Naive thymus-derived CD4-positive, alpha-beta T cell (primary cell): ENCODE data around the gene NTN5. TPM values are rescaled to one million over a fixed set of nuclear protein-coding genes. Genes with fewer than 3 reads are reported as not detected.

Source experiments
- ATAC-seq: fragments of 150-1000 bp; cut with Tn5 transposase; 2 replicates; pipeline ENCODE4 v1.10.0; 2021; ENCODE audit warnings: mild to moderate bottlenecking, moderate library complexity
- CTCF ChIA-PET: fragments of 350-600 bp; sonication (Branson Sonifier 250); formaldehyde crosslinking; loops from one replicate; lab custom pipeline; 2021; ENCODE audit warnings: antibody characterized with exemption; lab: Charles Lee
- POLR2A ChIA-PET: fragments of 350-600 bp; sonication (Branson Sonifier 250); formaldehyde crosslinking; loops from one replicate; lab custom pipeline; 2021; ENCODE audit warnings: antibody characterized with exemption, inconsistent platforms; lab: Charles Lee
- DNase-seq, 9 donors: peaks; one replicate each; pipeline versions ENCODE4 v3.0.0 to v3.0.0-alpha.2; 2020 to 2022; ENCODE audit warnings: mixed read lengths in 1 of 9
- H3K27ac ChIP-seq: one replicate; pipeline ENCODE4 v1.7.0; 2013; ENCODE audit warnings: mild to moderate bottlenecking, low read depth, low read length, moderate library complexity
- H3K27me3 ChIP-seq, 2 donors: one replicate each; pipeline ENCODE4 v1.7.0; 2013; ENCODE audit warnings: low read length in 2 of 2, mild to moderate bottlenecking in 2 of 2, moderate library complexity in 2 of 2; ENCODE audit not compliant: control insufficient read depth in 2 of 2, insufficient read depth in 2 of 2
- H3K36me3 ChIP-seq, 3 experiments: 1 replicate in 2 of 3; 2 replicates in 1 of 3; pipeline ENCODE4 v1.7.0; 2013; ENCODE audit warnings: low read length in 3 of 3, mild to moderate bottlenecking in 3 of 3, moderate library complexity in 1 of 3; ENCODE audit not compliant: insufficient read depth in 3 of 3, control insufficient read depth in 2 of 3
- H3K4me1 ChIP-seq, 2 donors: one replicate each; pipeline ENCODE4 v1.7.0; 2013; ENCODE audit warnings: low read length in 2 of 2, mild to moderate bottlenecking in 2 of 2, moderate library complexity in 1 of 2; ENCODE audit not compliant: control insufficient read depth in 2 of 2, insufficient read depth in 2 of 2
- H3K4me3 ChIP-seq: 2 replicates; pipeline ENCODE4 v1.7.0; 2013; ENCODE audit warnings: mild to moderate bottlenecking, low read length
- H3K9me3 ChIP-seq, 3 experiments: 1 replicate in 2 of 3; 2 replicates in 1 of 3; pipeline ENCODE4 v1.7.0; 2013; ENCODE audit warnings: low read length in 3 of 3; ENCODE audit not compliant: control insufficient read depth in 2 of 3
- H3K27ac Mint-ChIP-seq, 9 donors: one replicate each; pipeline ENCODE4 v1.8.0; 2020 to 2022; ENCODE audit warnings: mixed read lengths in 9 of 9, mild to moderate bottlenecking in 8 of 9, moderate library complexity in 5 of 9, inconsistent platforms in 2 of 9
- H3K27me3 Mint-ChIP-seq, 5 donors: one replicate each; pipeline ENCODE4 v1.8.0; 2021 to 2022; ENCODE audit warnings: mixed read lengths in 5 of 5, mild to moderate bottlenecking in 1 of 5
- H3K36me3 Mint-ChIP-seq, 5 donors: one replicate each; pipeline ENCODE4 v1.8.0; 2020 to 2022; ENCODE audit warnings: mixed read lengths in 5 of 5, mild to moderate bottlenecking in 3 of 5, inconsistent platforms in 1 of 5
- H3K4me1 Mint-ChIP-seq, 7 donors: one replicate each; pipeline ENCODE4 v1.8.0; 2020 to 2022; ENCODE audit warnings: mixed read lengths in 7 of 7, mild to moderate bottlenecking in 3 of 7, inconsistent platforms in 1 of 7
- H3K4me3 Mint-ChIP-seq, 10 donors: one replicate each; pipeline ENCODE4 v1.8.0; 2020 to 2022; ENCODE audit warnings: mild to moderate bottlenecking in 10 of 10, mixed read lengths in 10 of 10, moderate library complexity in 6 of 10, inconsistent platforms in 2 of 10
- H3K9me3 Mint-ChIP-seq, 11 donors: one replicate each; pipeline ENCODE4 v1.8.0; 2020 to 2022; ENCODE audit warnings: mixed read lengths in 11 of 11, mild to moderate bottlenecking in 4 of 11, inconsistent platforms in 1 of 11, moderate library complexity in 1 of 11
- intact Hi-C, 2 donors: fragments of 100-400 bp; cut with micrococcal nuclease; formaldehyde crosslinking; loops; one replicate each; pipeline ENCODE4 v1.15.1; 2023
- polyA plus RNA-seq, 2 donors: library from polyadenylated mRNA; unstranded; fragments of 300-500 nt; fragmentation: Illumina TruSeq; gene quantifications; one replicate each; pipeline ENCODE4 v1.2.3, GENCODE V29; 2021
- total RNA-seq, 6 experiments: library from RNA in 5 of 6; stranded (reverse) in 5 of 6; gene quantifications; 1 replicate in 5 of 6; 2 replicates in 1 of 6; pipeline ENCODE4 v1.2.3 and lab custom pipeline; 2021 to 2026

The NTN5 gene
- total and polyA plus RNA-seq, 7 experiments from 2014 or later, result 0.41 to 5.9 (median 2.9) TPM

DNA sequence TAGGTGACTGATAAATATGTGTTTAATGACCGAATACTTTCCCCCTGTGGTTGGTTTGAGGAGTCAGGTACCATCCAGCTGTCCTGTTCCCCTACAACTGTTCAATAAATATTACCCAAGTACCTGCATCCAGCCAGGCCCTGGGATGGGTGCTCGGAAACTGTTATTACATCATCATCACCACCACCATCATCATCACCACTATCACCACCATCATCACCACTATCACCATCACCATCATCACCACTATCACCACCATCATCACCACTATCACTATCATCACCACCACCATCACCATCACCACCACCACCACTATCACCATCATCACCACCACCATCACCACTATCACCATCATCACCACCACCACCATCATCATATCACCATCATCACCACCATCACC is 4.1 kb downstream of the NTN5 start:
- no peak for ATAC-seq
- no peaks in the 10 kb centered on the region for H3K9me3 ChIP-seq
- Mint-ChIP-seq H3K9me3 (peaks cover 0 to 11% (median 0%) of the 10 kb centered on the region in 11 donors), H3K27ac (peak overlapping the region in 1 of 9 donors; percentile 38), H3K4me3 (no peak overlapping the region), H3K4me1 (peaks cover 0 to 5% (median 0%) of the 10 kb centered on the region in 7 donors), H3K27me3 (no peaks in the 10 kb centered on the region), H3K36me3 (peaks cover 0 to 5% (median 0%) of the 10 kb centered on the region in 5 donors)
- no peaks in the 10 kb centered on the region for H3K4me1 ChIP-seq
- no peaks in the 10 kb centered on the region for H3K27me3 ChIP-seq
- intact Hi-C loops, result no loop called here
- no peak overlapping the region for H3K27ac ChIP-seq
- ChIA-PET CTCF (no interaction called here), POLR2A (no interaction called here)
- DNase-seq, result no peak
- H3K4me3 ChIP-seq, result no peak overlapping the region
- no peaks in the 10 kb centered on the region for H3K36me3 ChIP-seq

DNA sequence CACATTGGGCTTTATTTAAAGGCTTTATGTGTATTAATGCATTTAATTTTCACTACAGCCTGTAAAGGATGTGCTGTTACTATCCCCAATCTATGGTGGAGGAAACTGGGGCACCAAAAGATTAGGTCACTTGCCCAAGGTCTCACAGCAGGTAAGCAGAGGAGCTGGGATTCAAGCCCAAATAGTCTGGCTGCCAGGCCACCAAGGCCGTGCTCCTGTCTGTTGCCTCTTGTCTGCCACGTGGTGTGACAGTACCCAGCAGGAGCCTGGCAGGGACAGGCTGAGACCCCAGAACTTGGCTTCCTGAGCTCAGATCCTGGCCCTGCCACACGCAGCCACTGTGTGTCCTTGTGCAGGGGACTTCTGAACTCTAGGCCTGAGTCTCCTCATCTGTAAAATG is 4.5 kb downstream of the NTN5 start:
- ChIA-PET CTCF (no interaction called here), POLR2A (no interaction called here)
- Mint-ChIP-seq H3K4me1 (peaks cover 0 to 5% (median 0%) of the 10 kb centered on the region in 7 donors), H3K36me3 (peaks cover 0 to 5% (median 0%) of the 10 kb centered on the region in 5 donors), H3K4me3 (no peak overlapping the region), H3K9me3 (peaks cover 0 to 11% (median 0%) of the 10 kb centered on the region in 11 donors), H3K27ac (no peak overlapping the region), H3K27me3 (no peaks in the 10 kb centered on the region)
- ATAC-seq (no peak), DNase-seq (no peak)
- intact Hi-C loops, result no loop called here
- no peak overlapping the region for H3K27ac ChIP-seq
- no peaks in the 10 kb centered on the region for H3K36me3 ChIP-seq
- no peaks in the 10 kb centered on the region for H3K27me3 ChIP-seq
- H3K9me3 ChIP-seq, result no peaks in the 10 kb centered on the region
- H3K4me3 ChIP-seq, result no peak overlapping the region
- no peaks in the 10 kb centered on the region for H3K4me1 ChIP-seq

DNA sequence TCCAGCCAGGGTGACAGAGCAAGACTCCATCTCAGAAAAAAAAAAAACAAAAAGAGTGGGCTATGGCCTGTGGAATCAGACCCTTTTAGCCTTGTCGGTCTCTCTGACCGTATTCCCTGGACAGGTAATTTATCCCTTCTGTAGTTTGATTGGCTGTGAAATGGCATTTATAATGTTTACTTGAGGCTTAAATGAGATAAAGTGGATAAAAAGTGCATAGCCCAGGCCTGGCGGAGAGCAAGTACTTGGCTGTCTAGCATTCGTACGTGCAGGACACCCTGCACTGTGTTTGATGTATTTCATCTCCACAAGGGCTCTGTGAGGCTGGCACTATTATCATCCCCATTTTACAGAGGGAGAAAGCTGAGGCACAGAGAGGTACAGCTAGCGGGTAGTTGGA is 7.0 kb downstream of the NTN5 start:
- H3K27me3 ChIP-seq, result no peaks in the 10 kb centered on the region
- no peaks in the 10 kb centered on the region for H3K36me3 ChIP-seq
- peaks cover 5 to 12% (median 6%) of the 10 kb centered on the region in 7 donors for H3K4me1 Mint-ChIP-seq
- H3K9me3 ChIP-seq, result no peaks in the 10 kb centered on the region
- peaks cover 0 to 5% (median 0%) of the 10 kb centered on the region in 5 donors for H3K36me3 Mint-ChIP-seq
- H3K27me3 Mint-ChIP-seq, result no peaks in the 10 kb centered on the region
- H3K4me1 ChIP-seq, result peaks cover 6 to 7% of the 10 kb centered on the region in 2 donors
- no peak overlapping the region for H3K4me3 Mint-ChIP-seq
- POLR2A ChIA-PET, result no interaction called here
- no peak for DNase-seq
- no peak for ATAC-seq
- H3K27ac Mint-ChIP-seq, result no peak overlapping the region
- H3K4me3 ChIP-seq, result no peak overlapping the region
- no peak overlapping the region for H3K27ac ChIP-seq
- CTCF ChIA-PET, result no interaction called here
- intact Hi-C loops, result no loop called here
- peaks cover 0 to 11% (median 0%) of the 10 kb centered on the region in 11 donors for H3K9me3 Mint-ChIP-seq

GRCh38 chr19:48664476-48664875 is 8.3 kb downstream of the NTN5 start:
- ChIA-PET CTCF (interaction anchor here (0.6 kb wide), 1 partner anchor 10 kb away, joined by 4 read pairs; no protein-coding TSS in a partner anchor), POLR2A (interaction anchor here (0.5 kb wide), 1 partner anchor 19 kb away, joined by 3 read pairs; no protein-coding TSS in a partner anchor)
- intact Hi-C loops, result loop anchor here in 1 of 2 donors (5.0 kb wide), 1 partner anchor 73 kb away; no protein-coding TSS in a partner anchor
- H3K27me3 ChIP-seq, result no peaks in the 10 kb centered on the region
- H3K36me3 ChIP-seq, result no peaks in the 10 kb centered on the region
- no peak overlapping the region for H3K4me3 Mint-ChIP-seq
- H3K27ac Mint-ChIP-seq, result no peak overlapping the region
- H3K27ac ChIP-seq, result no peak overlapping the region
- no peaks in the 10 kb centered on the region for H3K27me3 Mint-ChIP-seq
- H3K9me3 Mint-ChIP-seq, result peaks cover 0 to 6% (median 0%) of the 10 kb centered on the region in 11 donors
- H3K9me3 ChIP-seq, result no peaks in the 10 kb centered on the region
- H3K36me3 Mint-ChIP-seq, result peaks cover 0 to under 1% (median 0%) of the 10 kb centered on the region in 5 donors
- DNase-seq (no peak), ATAC-seq (no peak)
- no peak overlapping the region for H3K4me3 ChIP-seq
- H3K4me1 Mint-ChIP-seq, result peaks cover 7 to 12% (median 8%) of the 10 kb centered on the region in 7 donors
- H3K4me1 ChIP-seq, result peaks cover 6 to 9% of the 10 kb centered on the region in 2 donors

DNA sequence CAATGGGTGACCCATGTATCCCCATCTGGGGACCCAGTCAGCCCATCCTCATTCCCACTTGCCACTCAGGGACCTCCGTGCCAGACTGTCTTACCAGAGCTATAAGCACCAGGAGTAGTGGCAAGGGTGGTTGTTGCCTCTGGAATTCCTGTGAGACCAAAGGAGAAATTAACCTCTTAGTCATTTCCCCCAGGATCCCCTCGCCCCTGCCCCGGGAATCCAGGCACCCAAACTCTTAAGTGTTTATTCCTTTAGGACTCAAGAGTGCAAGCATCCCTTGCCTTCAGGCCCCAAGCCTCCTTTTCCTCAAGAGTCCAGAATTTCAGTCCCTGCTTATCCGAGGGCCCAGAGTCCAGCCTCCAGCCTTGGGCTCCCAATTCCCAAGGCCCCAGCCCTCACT is 9.2 kb downstream of the NTN5 start:
- no peaks in the 10 kb centered on the region for H3K9me3 ChIP-seq
- Mint-ChIP-seq H3K4me3 (no peak overlapping the region), H3K27ac (no peak overlapping the region), H3K4me1 (peaks cover 7 to 12% (median 10%) of the 10 kb centered on the region in 7 donors), H3K9me3 (peaks cover 0 to under 1% (median 0%) of the 10 kb centered on the region in 11 donors), H3K27me3 (peaks cover 0 to 4% (median 0%) of the 10 kb centered on the region in 5 donors), H3K36me3 (no peaks in the 10 kb centered on the region)
- H3K4me1 ChIP-seq, result peaks cover 6 to 9% of the 10 kb centered on the region in 2 donors
- H3K4me3 ChIP-seq, result no peak overlapping the region
- no peak for ATAC-seq
- intact Hi-C loops, result loop anchor here in 1 of 2 donors (5.0 kb wide), 1 partner anchor 74 kb away; no protein-coding TSS in a partner anchor
- no peaks in the 10 kb centered on the region for H3K27me3 ChIP-seq
- H3K27ac ChIP-seq, result no peak overlapping the region
- no peaks in the 10 kb centered on the region for H3K36me3 ChIP-seq
- ChIA-PET POLR2A (no interaction called here), CTCF (no interaction called here)
- no peak for DNase-seq

GRCh38 chr19:48661711-48662090 is 11.1 kb downstream of the NTN5 start:
- no peak overlapping the region for H3K4me3 ChIP-seq
- Mint-ChIP-seq H3K36me3 (no peaks in the 10 kb centered on the region), H3K27me3 (peaks cover 0 to 9% (median 0%) of the 10 kb centered on the region in 5 donors), H3K9me3 (no peaks in the 10 kb centered on the region), H3K4me1 (peaks cover 7 to 16% (median 10%) of the 10 kb centered on the region in 7 donors), H3K4me3 (no peak overlapping the region), H3K27ac (no peak overlapping the region)
- H3K9me3 ChIP-seq, result no peaks in the 10 kb centered on the region
- H3K27me3 ChIP-seq, result no peaks in the 10 kb centered on the region
- intact Hi-C loops, result loop anchor here (1.0 to 5.0 kb wide), 6 partner anchors 13 to 76 kb away; partner anchors contain the start of genes CA11 (in 1 of the 2), RPL18 (in 1 of the 2) and SPHK2 (in 1 of the 2)
- POLR2A ChIA-PET, result interaction anchor here (0.6 to 1.3 kb wide), 5 partner anchors 16 to 39 kb away, joined by 3 to 4 read pairs (median 4); no protein-coding TSS in a partner anchor
- DNase-seq, result no peak
- no peaks in the 10 kb centered on the region for H3K36me3 ChIP-seq
- CTCF ChIA-PET, result interaction anchor here (0.7 to 1.3 kb wide), 2 partner anchors 10 to 13 kb away, joined by 3 read pairs; no protein-coding TSS in a partner anchor
- H3K4me1 ChIP-seq, result peaks cover 6 to 9% of the 10 kb centered on the region in 2 donors
- no peak for ATAC-seq
- H3K27ac ChIP-seq, result no peak overlapping the region
